DMS 273 treated with DMSO at 0.1 percent for 48 hours (cell line): ENCODE data around the gene TFDP1.
"Not testable (repeated sequence)": the region's sequence is repeated elsewhere in the genome, so short reads cannot be mapped to it uniquely, and the experiment has no call there.

Source experiments
- DNase-seq: peaks from one replicate; lab custom pipeline; 2025; lab: John Stamatoyannopoulos, UW

The TFDP1 gene

GRCh38 chr13:113551081-113552000 is 33.2 kb upstream of the TFDP1 start:
- no peak for DNase-seq

GRCh38 chr13:113552079-113552478 is 32.5 kb upstream of the TFDP1 start:
- no peak for DNase-seq

GRCh38 chr13:113552786-113553434 is 31.6 kb upstream of the TFDP1 start:
- DNase-seq, result no peak

DNA sequence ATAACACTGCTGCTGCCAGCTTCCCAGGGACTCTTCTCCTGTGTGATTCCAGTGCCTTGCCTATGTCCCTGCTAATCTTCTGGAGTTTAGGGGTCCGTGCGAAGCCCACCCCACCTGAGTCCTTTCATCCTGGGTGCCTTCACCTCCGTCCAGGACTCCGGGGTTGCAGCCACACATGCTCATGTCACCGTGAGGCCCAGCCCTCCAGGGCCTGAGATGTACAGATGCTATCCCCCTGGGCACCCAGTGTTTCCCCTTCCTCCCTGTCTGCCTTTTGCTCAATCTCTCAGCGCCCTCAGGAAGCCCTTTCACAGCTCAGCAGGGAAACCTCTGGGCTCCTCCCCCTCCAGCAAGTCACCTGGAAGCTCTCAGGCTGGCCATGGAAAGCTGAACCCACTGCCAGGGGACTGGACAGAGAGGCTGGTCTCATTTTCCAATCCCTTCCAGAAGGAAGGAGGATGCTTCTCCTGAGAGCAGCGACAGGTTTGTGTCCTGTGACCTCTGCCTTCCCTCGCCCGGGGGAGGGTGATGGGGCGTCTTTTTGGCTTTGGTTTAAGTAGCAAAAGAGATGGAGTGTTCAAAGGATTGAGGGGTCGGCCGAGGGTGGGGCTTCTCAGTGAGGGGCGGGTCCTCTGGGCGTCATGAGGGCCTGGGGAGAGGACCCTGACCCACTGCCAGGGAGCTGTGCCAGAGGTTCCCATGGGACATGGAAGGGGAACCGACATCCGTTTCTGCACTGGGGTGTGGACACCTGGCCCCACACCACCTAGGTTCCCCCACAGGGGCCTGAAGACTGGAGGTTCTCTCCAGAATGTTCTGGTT is 30.8 kb upstream of the TFDP1 start:
- no peak for DNase-seq

GRCh38 chr13:113554333-113554700 is 30.2 kb upstream of the TFDP1 start:
- no peak for DNase-seq

DNA sequence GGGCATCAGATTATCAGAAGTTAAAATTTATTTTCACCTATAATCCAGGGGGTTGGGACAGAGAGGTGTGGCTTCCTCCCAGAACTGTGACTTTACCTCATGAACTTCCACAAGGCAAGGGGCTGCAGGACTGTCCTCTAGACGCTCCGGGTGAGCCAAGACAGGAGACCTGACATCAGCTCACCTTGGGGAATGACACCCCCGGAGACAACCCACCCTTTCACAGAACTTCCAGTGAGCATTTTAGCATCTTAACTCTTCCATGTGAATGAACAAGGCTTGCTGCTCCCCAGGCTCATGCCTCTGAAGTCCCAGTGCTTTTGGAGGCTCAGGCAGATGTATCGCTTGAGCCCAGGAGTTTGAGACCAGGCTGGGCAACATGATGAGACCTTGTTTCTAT is 29.4 kb upstream of the TFDP1 start:
- DNase-seq, result no peak

GRCh38 chr13:113557013-113557412 is 27.5 kb upstream of the TFDP1 start:
- DNase-seq, result no peak

DNA sequence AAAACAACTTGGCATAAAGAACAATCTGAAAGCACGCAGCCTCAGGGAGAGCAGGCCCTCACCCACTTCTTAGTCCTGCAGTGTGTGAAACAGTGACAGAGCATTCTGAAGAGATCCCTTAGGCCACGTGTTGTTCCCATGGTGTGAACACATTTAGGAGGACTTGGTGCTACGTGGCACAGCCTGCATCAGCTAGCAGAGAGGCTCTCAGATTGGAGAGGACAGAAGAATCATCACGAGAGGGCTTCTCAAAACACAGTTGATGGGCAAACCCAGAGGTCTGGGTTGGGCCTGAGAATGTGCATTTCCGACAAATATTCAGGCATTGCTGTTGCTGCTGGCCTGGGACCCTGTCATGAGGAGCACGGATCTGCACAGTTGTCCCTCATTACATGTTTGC is 26.1 kb upstream of the TFDP1 start:
- no peak for DNase-seq

GRCh38 chr13:113559061-113559460 is 25.5 kb upstream of the TFDP1 start:
- DNase-seq, result no peak

GRCh38 chr13:113559901-113560644 is 24.5 kb upstream of the TFDP1 start:
- DNase-seq, result no peak

- no peak for DNase-seq
These were observed 23.7 kb upstream of the TFDP1 start for GRCh38 chr13:113560645-113561416.

GRCh38 chr13:113561417-113562084 is 23.0 kb upstream of the TFDP1 start:
- no peak for DNase-seq

DNA sequence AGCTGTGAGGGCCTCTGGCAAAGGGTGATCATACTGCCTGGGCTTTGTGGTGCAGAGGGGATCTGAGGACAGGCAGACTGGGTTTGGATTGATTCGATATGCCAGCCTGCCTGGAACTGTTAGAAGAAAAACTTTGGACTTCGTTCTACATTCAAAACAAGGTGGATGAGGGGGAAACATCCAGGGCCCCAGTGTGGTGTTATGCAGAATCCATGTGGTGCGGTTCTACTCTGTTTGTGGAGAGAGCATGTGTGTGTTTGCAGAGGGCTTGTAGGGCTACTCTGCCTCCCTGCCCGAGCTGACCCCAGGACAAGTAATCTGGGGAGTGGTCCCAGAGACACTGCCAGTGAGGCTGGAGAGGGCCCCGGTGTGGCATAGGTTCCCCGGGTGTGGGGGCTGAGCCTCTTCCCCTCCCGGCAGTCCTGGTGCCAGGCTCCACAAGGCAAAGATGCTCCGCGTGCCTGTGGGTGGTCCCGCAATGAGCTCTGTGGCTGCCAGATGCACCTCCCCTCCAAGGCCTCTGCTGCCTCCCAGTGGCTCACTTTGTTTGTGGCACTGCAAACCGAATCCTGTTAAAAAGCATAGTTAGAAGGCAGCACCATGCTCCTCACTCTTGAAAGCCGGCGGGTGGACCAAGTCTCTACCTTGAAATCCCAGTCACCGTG is 22.3 kb upstream of the TFDP1 start:
- peak; percentile 4 for DNase-seq

DNA sequence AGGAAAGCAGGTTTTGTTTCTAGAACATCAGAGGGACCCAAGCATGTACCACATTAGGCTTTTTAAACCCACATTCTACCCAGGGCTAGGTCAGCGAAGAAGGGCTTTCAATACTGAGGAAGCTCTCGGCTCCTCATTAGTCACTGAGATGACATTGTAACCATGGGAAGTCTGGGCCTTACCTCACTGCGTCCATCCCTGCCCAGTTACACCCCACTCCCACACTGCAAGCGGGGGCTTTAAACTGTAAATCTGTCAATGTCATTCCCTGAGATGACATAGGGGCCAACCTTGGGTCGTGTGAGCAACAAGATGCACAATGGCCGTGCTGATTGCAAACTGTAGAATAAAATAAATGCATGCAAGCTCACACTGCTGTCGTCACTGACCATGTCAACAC is 21.7 kb upstream of the TFDP1 start:
- no peak for DNase-seq

- DNase-seq, result not testable (repeated sequence)
These were observed 21.0 kb upstream of the TFDP1 start for GRCh38 chr13:113563511-113563910.

- DNase-seq, result no peak
These were observed 20.1 kb upstream of the TFDP1 start for GRCh38 chr13:113564331-113565023.

GRCh38 chr13:113565526-113566226 is 18.9 kb upstream of the TFDP1 start:
- DNase-seq, result no peak

- no peak for DNase-seq
These were observed 18.4 kb upstream of the TFDP1 start for GRCh38 chr13:113566227-113566561.

DNA sequence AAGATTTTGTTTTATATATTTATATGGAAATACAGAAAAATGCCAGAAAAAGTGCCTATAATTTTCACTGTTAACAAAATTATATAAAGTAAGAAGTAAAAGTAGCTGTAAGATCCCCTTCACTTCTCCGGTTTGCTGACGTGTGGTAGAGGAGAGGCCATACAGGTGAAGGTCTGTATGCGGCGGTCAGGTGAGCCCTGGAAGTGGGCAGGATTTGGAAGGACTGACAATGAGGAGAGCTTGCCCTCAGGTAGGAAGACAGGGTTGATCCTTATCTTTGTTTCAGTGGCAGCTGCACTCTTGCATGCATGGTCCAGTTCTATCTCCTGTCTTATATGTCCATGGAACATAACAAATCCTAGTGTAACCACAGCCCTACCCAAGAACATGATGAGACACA is 16.9 kb upstream of the TFDP1 start:
- no peak for DNase-seq
